Measurements from ENCODE around the gene EDAR. TPM values are rescaled to one million over a fixed set of nuclear protein-coding genes. Genes with fewer than 3 reads are reported as not detected.

EDAR gene
- total and polyA plus RNA-seq, 2 of the 4 experiments (the other 2 are of a cell fraction), result not detected

DNA sequence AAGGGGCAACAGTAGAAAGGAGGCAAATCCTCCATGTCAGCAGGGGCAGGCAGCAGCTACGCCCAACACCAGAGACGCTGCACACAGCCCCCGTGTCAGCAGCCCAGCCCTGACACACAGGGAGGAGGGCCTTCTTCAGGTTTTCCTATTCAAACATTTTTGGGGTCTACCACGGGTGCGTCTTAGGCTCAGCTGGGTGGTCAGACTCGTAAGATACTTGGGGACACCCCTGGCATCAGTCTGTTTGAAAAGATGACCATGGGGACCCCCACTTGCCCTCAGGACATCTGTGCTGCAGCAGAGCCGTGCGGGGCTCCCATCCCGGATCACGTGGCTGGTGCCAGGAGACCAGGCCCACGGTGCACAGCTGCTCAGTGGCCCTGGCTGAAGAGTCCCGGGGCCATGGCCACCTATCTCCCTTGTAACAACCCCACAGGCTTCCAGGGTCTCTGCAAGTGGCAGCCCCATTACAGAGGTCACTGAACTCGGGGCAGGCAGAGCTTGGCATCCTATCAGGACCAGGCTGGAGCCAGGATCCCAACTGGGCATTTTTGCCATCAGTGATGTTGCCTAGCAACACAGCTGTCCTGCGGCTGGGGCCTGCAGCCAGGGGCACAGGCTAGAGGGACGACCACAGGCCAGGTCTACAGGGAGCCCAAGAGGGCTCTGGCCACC lies 82.5 kb downstream of the EDAR start:
- CTCF ChIA-PET, result no interaction called here
- POLR2A ChIA-PET (ENCODE audit: unreplicated experiment), result no interaction called here
- no peak overlapping the region for H3K23ac ChIP-seq (ENCODE audit: low read depth, low read length)
- H3K18ac ChIP-seq (ENCODE audit: low read depth, low read length), result no peak overlapping the region
- H2AFZ ChIP-seq (replicated peaks; ENCODE audit: low read length, poor library complexity), result no peak overlapping the region
- no peak overlapping the region for H3K4me2 ChIP-seq (ENCODE audit: low read depth, low read length)
- WGBS, 2 experiments (ENCODE audit: extremely low coverage in 2 of 2, insufficient read length in 1 of 2), result 66% methylated on average over 10 of the region's 15 CpGs; no CpG with 5 or more reads in 1 of the 2 experiments
- no peaks in the 10 kb centered on the region for H4K20me1 ChIP-seq (ENCODE audit: insufficient read depth, low read length)
- dilution Hi-C loops (cut with HindIII; ENCODE audit: low sequenced_read_pairs, unreplicated experiment), result no loop called here
- no peaks in the 10 kb centered on the region for H3K9me3 ChIP-seq (ENCODE audit: control insufficient read depth, insufficient read depth, low read length)
- TF ChIP-seq SMC3 (IDR thresholded peaks at IDR 0.05; ENCODE audit: low read depth, low read length) (no peak), NFE2L2 (IDR thresholded peaks at IDR 0.05; ENCODE audit: low read depth, low read length) (no peak), RCOR1 (IDR thresholded peaks at IDR 0.05; ENCODE audit: insufficient replicate concordance, low read length) (no peak), MAFK (IDR thresholded peaks at IDR 0.05; ENCODE audit: low read depth, low read length) (no peak), FOS (IDR thresholded peaks at IDR 0.05; ENCODE audit: low read depth, low read length) (no peak), RAD21 (IDR thresholded peaks at IDR 0.05; ENCODE audit: low read length) (no peak), POLR2A (IDR thresholded peaks at IDR 0.05; ENCODE audit: low read depth, low read length) (no peak), BHLHE40 (IDR thresholded peaks at IDR 0.05; ENCODE audit: low read depth, low read length) (no peak), RFX5 (IDR thresholded peaks at IDR 0.05; ENCODE audit: low read depth, low read length) (no peak), CHD1 (IDR thresholded peaks at IDR 0.05; ENCODE audit: low read depth, low read length) (no peak), CEBPB (IDR thresholded peaks at IDR 0.05; ENCODE audit: low read depth, low read length) (no peak), MXI1 (IDR thresholded peaks at IDR 0.05; ENCODE audit: borderline replicate concordance, low read depth, low read length) (no peak), MAZ (IDR thresholded peaks at IDR 0.05; ENCODE audit: borderline replicate concordance, low read depth, low read length) (no peak)
- TF ChIP-seq, protein P1, sequence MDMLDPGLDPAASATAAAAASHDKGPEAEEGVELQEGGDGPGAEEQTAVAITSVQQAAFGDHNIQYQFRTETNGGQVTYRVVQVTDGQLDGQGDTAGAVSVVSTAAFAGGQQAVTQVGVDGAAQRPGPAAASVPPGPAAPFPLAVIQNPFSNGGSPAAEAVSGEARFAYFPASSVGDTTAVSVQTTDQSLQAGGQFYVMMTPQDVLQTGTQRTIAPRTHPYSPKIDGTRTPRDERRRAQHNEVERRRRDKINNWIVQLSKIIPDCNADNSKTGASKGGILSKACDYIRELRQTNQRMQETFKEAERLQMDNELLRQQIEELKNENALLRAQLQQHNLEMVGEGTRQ (IDR thresholded peaks at IDR 0.05; ENCODE audit: low read depth, low read length), result no peak
- TF ChIP-seq, protein P2, sequence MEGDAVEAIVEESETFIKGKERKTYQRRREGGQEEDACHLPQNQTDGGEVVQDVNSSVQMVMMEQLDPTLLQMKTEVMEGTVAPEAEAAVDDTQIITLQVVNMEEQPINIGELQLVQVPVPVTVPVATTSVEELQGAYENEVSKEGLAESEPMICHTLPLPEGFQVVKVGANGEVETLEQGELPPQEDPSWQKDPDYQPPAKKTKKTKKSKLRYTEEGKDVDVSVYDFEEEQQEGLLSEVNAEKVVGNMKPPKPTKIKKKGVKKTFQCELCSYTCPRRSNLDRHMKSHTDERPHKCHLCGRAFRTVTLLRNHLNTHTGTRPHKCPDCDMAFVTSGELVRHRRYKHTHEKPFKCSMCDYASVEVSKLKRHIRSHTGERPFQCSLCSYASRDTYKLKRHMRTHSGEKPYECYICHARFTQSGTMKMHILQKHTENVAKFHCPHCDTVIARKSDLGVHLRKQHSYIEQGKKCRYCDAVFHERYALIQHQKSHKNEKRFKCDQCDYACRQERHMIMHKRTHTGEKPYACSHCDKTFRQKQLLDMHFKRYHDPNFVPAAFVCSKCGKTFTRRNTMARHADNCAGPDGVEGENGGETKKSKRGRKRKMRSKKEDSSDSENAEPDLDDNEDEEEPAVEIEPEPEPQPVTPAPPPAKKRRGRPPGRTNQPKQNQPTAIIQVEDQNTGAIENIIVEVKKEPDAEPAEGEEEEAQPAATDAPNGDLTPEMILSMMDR (conservative IDR thresholded peaks at IDR 0.05; ENCODE audit: low read depth, low read length), result no peak
- TF ChIP-seq, protein P3, sequence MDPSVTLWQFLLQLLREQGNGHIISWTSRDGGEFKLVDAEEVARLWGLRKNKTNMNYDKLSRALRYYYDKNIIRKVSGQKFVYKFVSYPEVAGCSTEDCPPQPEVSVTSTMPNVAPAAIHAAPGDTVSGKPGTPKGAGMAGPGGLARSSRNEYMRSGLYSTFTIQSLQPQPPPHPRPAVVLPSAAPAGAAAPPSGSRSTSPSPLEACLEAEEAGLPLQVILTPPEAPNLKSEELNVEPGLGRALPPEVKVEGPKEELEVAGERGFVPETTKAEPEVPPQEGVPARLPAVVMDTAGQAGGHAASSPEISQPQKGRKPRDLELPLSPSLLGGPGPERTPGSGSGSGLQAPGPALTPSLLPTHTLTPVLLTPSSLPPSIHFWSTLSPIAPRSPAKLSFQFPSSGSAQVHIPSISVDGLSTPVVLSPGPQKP (IDR thresholded peaks at IDR 0.05; ENCODE audit: borderline replicate concordance, low read depth, low read length), result no peak
- no peak for DNase-seq
- ATAC-seq (ENCODE audit: low read depth), result no peak
- no peaks in the 10 kb centered on the region for H3K79me1 ChIP-seq (ENCODE audit: low read depth in 1 of 2, low read length in 2 of 2)
- no peak overlapping the region for H2BK5ac ChIP-seq (ENCODE audit: low read depth, low read length, poor library complexity, severe bottlenecking)
- no peak overlapping the region for H2BK20ac ChIP-seq (ENCODE audit: low read depth, low read length)
- no peak overlapping the region for H2AK9ac ChIP-seq (replicated peaks; ENCODE audit: low read depth, low read length, poor library complexity)
- in situ Hi-C loops (cut with MboI; ENCODE audit: low sequenced_read_pairs), result no loop called here
- H3K36me3 ChIP-seq (ENCODE audit: control insufficient read depth, insufficient read depth, low read length), result no peaks in the 10 kb centered on the region
- no TSS peak for BruUV-seq (replicated peaks)
- peaks cover 37% of the 10 kb centered on the region for H3K27me3 ChIP-seq (ENCODE audit: control insufficient read depth, insufficient read depth, low read length)
- no peaks in the 10 kb centered on the region for H3K4me1 ChIP-seq (ENCODE audit: control insufficient read depth, insufficient read depth, low read length)
- no peak overlapping the region for H4K91ac ChIP-seq (ENCODE audit: insufficient read depth, low read depth, low read length)
- no peak overlapping the region for H3K4me3 ChIP-seq (ENCODE audit: insufficient read depth, low read depth, low read length)
- H3K9ac ChIP-seq (ENCODE audit: low read depth, low read length), result no peak overlapping the region
- H3K27ac ChIP-seq (ENCODE audit: insufficient read depth, low read length), result no peak overlapping the region
- no peak overlapping the region for H4K8ac ChIP-seq (ENCODE audit: low read depth in 2 of 2, low read length in 2 of 2)
- no peaks in the 10 kb centered on the region for H3K9me1 ChIP-seq (ENCODE audit: insufficient read depth, low read length)
- no peak overlapping the region for H3K56ac ChIP-seq (ENCODE audit: extremely low read depth, insufficient read depth, low read length)
- no peak overlapping the region for H2BK15ac ChIP-seq (ENCODE audit: low read depth, low read length)
- no peak overlapping the region for H4K5ac ChIP-seq (ENCODE audit: low read depth, low read length)
- no peak overlapping the region for H2BK120ac ChIP-seq (ENCODE audit: low read depth, low read length)
- intact Hi-C loops (cut with micrococcal nuclease), result no loop called here
- H3K4ac ChIP-seq (ENCODE audit: low read depth, low read length), result no peak overlapping the region
- no peak overlapping the region for H3K14ac ChIP-seq (replicated peaks; ENCODE audit: low read depth, low read length)
- no peak overlapping the region for H2AK5ac ChIP-seq (ENCODE audit: low read depth, low read length)

All from IMR-90 (cell line).